ENCODE measurements around the gene PDIK1L.

PDIK1L gene

DNA sequence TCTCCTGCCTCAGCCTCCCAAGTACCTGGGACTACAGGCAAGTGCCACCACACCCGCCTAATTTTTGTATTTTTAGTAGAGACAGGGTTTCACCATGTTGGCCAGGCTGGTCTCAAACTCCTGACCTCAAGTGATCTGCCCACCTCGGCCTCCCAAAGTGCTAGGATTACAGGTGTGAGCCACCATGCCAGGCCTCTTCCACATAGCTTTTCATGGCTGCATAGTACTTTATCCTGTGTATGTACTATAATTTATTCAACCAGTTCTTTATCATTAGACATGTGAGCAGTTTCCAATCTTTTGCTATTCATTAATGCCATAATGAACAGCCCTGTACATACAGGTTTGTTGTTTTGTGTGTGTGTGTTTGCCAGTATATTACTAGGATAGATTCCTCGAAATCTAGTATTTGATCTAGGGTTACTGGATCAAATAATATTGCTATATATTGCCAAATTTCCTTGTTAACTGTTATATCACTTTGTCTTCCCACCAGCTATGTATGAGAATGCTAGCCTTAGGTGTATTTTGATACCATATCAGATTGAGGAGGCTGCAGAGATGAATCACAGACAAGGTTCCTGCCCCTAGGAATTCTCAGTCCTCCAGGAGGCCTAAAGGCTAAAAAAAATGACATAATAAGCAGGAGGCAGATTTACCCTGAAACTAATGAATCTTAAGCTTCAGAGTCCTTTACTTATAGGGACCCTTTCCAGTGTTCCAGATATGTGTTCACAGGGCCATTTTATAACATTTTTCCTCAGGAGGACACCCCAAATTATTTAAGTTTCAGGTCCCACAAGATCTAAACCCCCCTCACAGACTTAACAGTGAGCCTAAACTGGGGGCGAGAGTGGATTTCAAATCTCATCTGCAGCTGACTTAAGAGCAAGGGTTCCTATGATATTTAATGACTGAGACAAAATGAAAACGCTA, 2.1 kb upstream of the PDIK1L start:
- no peak overlapping the region for H3K27ac ChIP-seq (ENCODE audit: low read depth, low read length)
- no peak overlapping the region for H3K4me3 ChIP-seq (ENCODE audit: low read depth in 1 of 2, low read length in 2 of 2)

DNA sequence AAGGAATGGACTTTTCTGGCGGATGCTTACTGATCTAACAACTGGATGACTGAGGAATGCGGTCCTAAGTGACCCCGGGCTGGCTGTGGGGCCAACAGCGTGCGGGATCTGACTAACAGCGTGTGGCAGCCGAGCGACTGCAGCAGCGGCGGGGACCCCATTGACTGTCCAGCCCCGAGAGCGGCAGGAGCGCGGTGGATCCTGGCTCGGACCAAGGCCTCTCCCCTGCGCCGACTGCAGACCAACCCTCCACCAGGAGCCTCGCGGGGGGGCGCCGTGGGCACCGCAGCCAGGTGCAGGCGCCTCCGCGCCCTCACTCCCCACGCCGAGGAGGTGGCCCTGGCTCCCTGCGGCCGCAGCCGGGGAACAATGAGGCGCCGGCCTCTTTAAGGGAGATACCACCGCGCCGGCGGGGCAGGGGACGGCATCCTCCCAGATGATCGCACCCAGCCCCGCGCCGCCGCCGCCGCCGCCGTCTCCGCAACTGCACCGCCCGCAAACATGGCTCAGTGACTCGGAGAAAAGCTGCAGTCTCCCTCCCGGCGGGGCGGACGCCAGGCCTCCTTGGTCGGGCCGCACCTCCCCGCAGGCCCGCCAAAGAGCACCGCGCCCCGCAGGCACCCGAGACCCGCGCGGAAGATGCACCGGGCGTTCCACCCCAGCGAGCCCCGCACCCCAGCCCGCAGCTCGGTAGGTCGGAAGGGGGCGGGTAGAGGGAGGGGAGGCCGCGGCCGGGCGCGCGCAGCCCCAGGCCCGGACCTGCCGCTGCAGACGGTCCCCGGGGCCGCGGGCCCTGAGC, 694 bp upstream of the PDIK1L start:
- Histone ChIP-seq H3K4me1 (ENCODE audit: insufficient read depth, low read length) (peaks cover 19% of the 10 kb centered on the region), H3K9me3 (ENCODE audit: low read length) (no peaks in the 10 kb centered on the region), H3K36me3 (ENCODE audit: insufficient read depth, low read length) (peaks cover 11% of the 10 kb centered on the region), H3K9ac (ENCODE audit: low read length) (peak overlapping the region; percentile 71), H3K27ac (ENCODE audit: low read depth, low read length) (peak overlapping the region; percentile 95), H3K4me3 (ENCODE audit: low read depth in 1 of 2, low read length in 2 of 2) (peak overlapping the region; percentile 53 to 74), H3K27me3 (ENCODE audit: control insufficient read depth in 1 of 2, insufficient read depth in 2 of 2, low read length in 2 of 2) (no peaks in the 10 kb centered on the region)

More for the DNA sequence above, 2.1 kb upstream of the PDIK1L start:
- Histone ChIP-seq H3K9me3 (ENCODE audit: low read length) (no peaks in the 10 kb centered on the region), H3K27me3 (ENCODE audit: control insufficient read depth in 1 of 2, insufficient read depth in 2 of 2, low read length in 2 of 2) (no peaks in the 10 kb centered on the region), H3K36me3 (ENCODE audit: insufficient read depth, low read length) (peaks cover 5% of the 10 kb centered on the region), H3K4me1 (ENCODE audit: insufficient read depth, low read length) (peaks cover 19% of the 10 kb centered on the region), H3K9ac (ENCODE audit: low read length) (peak overlapping the region; percentile 71)

DNA sequence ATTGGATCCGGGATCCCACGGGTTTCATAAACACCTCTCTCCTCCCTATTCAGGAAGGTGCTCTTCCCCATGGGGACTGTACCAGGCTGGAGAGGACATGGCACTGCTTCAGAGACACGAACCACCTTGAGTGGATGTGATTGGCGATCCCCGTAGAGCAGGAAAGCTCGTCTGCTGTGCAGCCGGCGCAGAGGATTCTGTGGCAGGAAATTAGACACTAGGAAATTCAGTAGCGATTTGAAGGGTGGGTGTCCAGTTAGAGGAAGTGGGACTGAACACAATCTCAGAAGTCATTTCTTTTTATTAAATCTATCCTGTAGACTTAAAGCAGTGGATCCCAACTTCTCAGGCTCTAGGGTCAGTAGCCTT, 767 bp downstream of the PDIK1L start:
- Histone ChIP-seq H3K4me3 (ENCODE audit: low read depth in 1 of 2, low read length in 2 of 2) (peak overlapping the region; percentile 53 to 74), H3K9me3 (ENCODE audit: low read length) (no peaks in the 10 kb centered on the region), H3K4me1 (ENCODE audit: insufficient read depth, low read length) (peaks cover 19% of the 10 kb centered on the region), H3K27ac (ENCODE audit: low read depth, low read length) (peak overlapping the region; percentile 64), H3K27me3 (ENCODE audit: control insufficient read depth in 1 of 2, insufficient read depth in 2 of 2, low read length in 2 of 2) (no peaks in the 10 kb centered on the region), H3K36me3 (ENCODE audit: insufficient read depth, low read length) (peaks cover 15% of the 10 kb centered on the region), H3K9ac (ENCODE audit: low read length) (peak overlapping the region; percentile 72)

DNA sequence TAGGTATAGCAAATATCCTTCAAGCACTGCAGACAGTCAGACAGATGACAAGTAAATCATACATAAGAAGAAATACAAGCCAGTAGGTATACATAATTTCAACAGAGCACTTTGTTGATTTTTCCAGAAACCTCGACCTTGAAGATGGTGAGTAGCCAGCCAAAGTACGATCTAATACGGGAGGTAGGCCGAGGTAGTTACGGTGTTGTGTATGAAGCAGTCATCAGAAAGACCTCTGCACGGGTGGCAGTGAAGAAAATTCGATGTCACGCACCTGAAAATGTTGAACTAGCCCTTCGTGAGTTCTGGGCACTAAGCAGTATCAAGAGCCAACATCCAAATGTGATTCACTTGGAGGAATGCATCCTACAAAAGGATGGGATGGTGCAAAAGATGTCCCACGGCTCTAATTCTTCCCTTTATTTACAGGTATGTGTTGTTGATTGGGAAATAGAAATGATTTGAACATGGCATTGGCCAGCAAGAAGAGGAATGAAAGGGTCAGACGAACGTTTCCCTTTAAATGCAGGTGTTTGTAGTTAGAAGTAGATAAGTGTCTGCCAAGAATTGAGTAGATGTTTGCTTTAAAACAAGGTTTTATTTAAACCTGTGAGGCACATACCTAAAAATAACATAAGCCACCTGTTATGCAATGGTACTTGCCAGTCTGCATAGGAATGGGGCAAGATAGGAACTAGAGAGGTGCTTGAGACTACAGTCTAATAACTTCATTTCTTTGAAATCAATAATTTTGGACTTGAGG, 2.7 kb downstream of the PDIK1L start:
- Histone ChIP-seq H3K27ac (ENCODE audit: low read depth, low read length) (no peak overlapping the region), H3K9ac (ENCODE audit: low read length) (no peak overlapping the region), H3K4me3 (ENCODE audit: low read depth in 1 of 2, low read length in 2 of 2) (no peak overlapping the region), H3K9me3 (ENCODE audit: low read length) (no peaks in the 10 kb centered on the region), H3K4me1 (ENCODE audit: insufficient read depth, low read length) (peaks cover 19% of the 10 kb centered on the region), H3K36me3 (ENCODE audit: insufficient read depth, low read length) (peaks cover 26% of the 10 kb centered on the region), H3K27me3 (ENCODE audit: control insufficient read depth in 1 of 2, insufficient read depth in 2 of 2, low read length in 2 of 2) (no peaks in the 10 kb centered on the region)

DNA sequence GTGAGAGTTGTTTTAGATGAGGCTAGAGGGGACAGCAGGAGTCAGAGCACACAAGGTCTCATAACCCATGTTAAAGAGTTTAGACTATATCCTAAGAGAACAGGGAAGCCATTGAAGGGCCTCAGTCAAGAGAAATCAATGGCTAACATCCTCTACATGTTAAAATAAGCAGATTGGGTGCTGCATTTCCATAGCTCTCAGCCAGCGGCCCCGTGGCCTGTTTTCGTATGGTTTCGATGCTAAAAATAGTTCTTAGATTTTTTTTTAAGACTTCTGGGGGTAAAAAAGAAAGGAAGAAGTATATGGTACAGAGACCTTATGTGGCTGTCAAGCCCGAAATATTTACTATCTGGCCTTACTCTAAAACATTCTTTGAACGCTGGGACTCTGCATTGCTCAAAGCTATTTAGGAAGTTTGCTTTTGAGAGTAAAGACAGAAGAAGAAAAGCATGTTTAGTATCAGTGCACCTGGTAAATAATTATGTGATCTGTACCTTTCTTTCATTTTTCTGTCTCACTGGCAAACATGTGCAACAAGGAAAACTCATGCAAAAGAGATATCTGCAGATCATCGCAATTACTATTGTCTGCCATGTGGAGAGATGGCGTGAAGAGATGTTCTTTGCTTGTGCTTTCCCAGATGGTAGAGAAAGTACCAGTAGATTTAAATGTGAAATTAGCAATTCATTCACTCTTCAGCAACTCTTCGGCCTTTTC, 8.4 kb downstream of the PDIK1L start:
- no peaks in the 10 kb centered on the region for H3K9me3 ChIP-seq (ENCODE audit: low read length)
- no peak overlapping the region for H3K4me3 ChIP-seq (ENCODE audit: low read depth in 1 of 2, low read length in 2 of 2)

DNA sequence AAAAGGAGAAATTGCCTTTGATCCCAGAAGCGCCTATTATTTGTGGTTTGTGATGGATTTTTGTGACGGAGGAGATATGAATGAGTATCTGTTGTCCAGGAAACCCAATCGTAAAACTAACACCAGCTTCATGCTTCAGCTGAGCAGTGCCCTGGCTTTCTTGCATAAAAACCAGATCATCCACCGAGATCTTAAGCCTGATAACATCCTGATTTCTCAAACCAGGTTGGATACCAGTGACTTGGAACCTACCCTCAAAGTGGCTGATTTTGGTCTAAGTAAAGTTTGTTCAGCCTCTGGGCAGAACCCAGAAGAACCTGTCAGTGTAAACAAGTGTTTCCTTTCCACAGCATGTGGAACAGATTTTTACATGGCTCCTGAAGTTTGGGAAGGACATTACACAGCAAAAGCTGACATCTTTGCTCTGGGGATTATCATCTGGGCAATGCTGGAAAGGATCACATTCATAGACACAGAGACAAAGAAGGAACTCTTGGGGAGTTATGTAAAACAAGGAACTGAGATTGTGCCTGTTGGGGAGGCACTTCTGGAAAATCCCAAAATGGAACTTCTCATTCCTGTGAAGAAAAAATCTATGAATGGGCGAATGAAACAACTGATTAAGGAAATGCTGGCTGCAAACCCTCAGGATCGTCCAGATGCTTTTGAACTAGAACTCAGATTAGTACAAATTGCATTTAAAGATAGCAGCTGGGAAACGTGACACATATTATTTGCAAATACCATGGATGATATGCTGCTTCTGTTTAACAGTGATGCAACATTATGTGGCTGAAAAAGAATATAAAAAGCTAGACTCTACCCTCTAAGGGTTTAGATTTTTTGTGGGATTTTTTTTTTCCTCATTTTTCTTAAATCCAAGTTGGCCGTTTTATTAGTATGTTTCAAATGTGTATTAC, 10.5 kb downstream of the PDIK1L start:
- peak overlapping the region; percentile 74 for H3K27ac ChIP-seq (ENCODE audit: low read depth, low read length)
- peaks cover 26% of the 10 kb centered on the region for H3K4me1 ChIP-seq (ENCODE audit: insufficient read depth, low read length)
- peaks cover 15% of the 10 kb centered on the region for H3K36me3 ChIP-seq (ENCODE audit: insufficient read depth, low read length)
- no peak overlapping the region for H3K9ac ChIP-seq (ENCODE audit: low read length)
- no peaks in the 10 kb centered on the region for H3K27me3 ChIP-seq (ENCODE audit: control insufficient read depth in 1 of 2, insufficient read depth in 2 of 2, low read length in 2 of 2)
- H3K9me3 ChIP-seq (ENCODE audit: low read length): no peaks in the 10 kb centered on the region
- H3K4me3 ChIP-seq (ENCODE audit: low read depth in 1 of 2, low read length in 2 of 2): no peak overlapping the region

More for the DNA sequence above, 8.4 kb downstream of the PDIK1L start:
- no peaks in the 10 kb centered on the region for H3K27me3 ChIP-seq (ENCODE audit: control insufficient read depth in 1 of 2, insufficient read depth in 2 of 2, low read length in 2 of 2)
- H3K4me1 ChIP-seq (ENCODE audit: insufficient read depth, low read length): peaks cover 26% of the 10 kb centered on the region
- H3K27ac ChIP-seq (ENCODE audit: low read depth, low read length): no peak overlapping the region
- H3K9ac ChIP-seq (ENCODE audit: low read length): no peak overlapping the region
- H3K36me3 ChIP-seq (ENCODE audit: insufficient read depth, low read length): peaks cover 16% of the 10 kb centered on the region

DNA sequence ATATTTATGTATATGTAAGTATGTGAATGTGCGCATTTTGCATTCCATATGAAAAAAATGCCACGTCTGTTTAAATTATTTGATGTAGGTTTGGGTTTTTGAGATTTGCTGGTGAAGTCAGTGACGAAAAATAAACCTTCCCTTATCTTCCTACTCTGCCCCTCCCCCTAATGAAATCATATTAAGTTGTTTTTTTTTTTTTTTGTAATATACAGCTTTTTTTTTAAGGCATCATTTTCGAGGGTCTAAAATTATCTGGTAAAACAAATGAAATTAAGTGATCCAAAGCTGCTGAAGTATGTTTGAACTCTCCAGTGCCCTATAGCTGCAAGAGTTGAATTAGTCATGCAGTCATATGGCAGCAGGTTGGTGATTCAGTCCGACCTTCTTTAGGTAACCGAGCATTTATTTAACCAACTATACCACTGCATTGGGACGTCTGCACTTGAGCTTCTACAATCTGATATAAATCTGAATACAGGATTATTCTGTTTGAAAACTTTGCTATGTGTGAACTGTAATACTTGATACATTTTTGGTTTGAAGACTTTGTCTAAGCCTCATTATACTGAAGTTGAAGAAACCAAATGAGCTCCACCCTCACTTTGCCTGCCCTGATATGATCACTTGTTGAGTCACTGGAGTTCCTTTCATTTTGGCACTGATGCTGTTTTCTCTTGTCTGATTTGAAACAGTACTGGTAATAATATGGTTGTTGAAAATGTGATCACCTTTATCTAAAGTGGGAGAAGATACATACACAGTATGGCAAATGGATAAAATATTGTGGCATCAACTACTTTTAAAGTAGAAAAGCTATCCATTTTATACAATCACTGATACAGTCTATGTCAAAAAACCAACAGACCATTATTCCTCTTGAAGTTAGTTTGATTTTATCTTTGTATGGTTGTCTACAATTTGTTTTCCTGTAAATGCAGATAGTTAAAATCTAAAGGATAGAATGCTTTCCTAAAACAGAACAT, 11.7 kb downstream of the PDIK1L start:
- no peak overlapping the region for H3K4me3 ChIP-seq (ENCODE audit: low read depth in 1 of 2, low read length in 2 of 2)
- H3K4me1 ChIP-seq (ENCODE audit: insufficient read depth, low read length): peaks cover 35% of the 10 kb centered on the region
- H3K36me3 ChIP-seq (ENCODE audit: insufficient read depth, low read length): peaks cover 8% of the 10 kb centered on the region
- no peaks in the 10 kb centered on the region for H3K9me3 ChIP-seq (ENCODE audit: low read length)
- no peaks in the 10 kb centered on the region for H3K27me3 ChIP-seq (ENCODE audit: control insufficient read depth in 1 of 2, insufficient read depth in 2 of 2, low read length in 2 of 2)
- no peak overlapping the region for H3K9ac ChIP-seq (ENCODE audit: low read length)
- no peak overlapping the region for H3K27ac ChIP-seq (ENCODE audit: low read depth, low read length)

DNA sequence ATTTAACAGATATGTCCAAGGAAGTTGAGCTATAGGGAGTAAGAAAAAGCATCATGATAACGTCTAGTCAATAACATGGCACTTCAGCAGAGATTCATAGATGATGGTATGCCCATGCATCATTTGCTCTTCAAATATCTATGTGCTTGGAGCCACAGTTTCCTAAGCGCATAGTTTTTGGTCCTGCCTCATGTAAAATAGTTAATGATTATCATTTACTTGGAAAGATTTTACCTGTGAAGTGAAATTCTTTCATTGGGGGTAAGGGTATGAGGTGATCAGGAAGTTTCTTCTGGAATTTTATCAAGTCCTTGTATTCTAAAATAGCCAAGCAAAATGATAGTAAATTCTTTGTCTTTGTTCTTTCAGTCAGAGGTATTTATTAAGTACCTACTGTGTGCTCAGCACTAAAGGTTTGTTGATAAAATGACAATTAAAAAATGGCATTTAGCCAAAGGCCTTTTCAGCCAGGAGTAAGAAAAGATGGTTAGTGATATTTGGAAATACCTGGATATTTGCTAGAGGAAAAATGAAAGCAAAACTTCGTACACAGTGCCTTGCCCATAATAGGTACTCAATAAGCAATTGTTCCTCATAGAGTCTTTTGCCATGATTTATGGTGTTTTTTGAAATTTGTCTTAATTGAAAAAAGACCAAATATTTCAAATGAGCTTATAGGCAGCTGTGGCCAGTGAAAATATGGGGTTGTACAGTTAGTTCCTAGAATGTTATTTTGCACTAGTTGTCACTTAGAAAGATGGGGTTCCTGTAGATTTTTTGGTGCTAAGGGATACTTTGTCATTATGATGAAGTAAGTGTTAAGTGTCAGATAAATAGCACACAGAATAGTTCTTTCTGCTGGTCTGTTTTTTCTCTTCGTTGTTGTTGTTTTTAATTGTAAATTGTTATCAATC, 13.1 kb downstream of the PDIK1L start:
- H3K9me3 ChIP-seq (ENCODE audit: low read length): no peaks in the 10 kb centered on the region
- H3K36me3 ChIP-seq (ENCODE audit: insufficient read depth, low read length): no peaks in the 10 kb centered on the region
- H3K9ac ChIP-seq (ENCODE audit: low read length): no peak overlapping the region
- no peak overlapping the region for H3K27ac ChIP-seq (ENCODE audit: low read depth, low read length)
- peaks cover 36% of the 10 kb centered on the region for H3K4me1 ChIP-seq (ENCODE audit: insufficient read depth, low read length)
- H3K27me3 ChIP-seq (ENCODE audit: control insufficient read depth in 1 of 2, insufficient read depth in 2 of 2, low read length in 2 of 2): no peaks in the 10 kb centered on the region
- no peak overlapping the region for H3K4me3 ChIP-seq (ENCODE audit: low read depth in 1 of 2, low read length in 2 of 2)

DNA sequence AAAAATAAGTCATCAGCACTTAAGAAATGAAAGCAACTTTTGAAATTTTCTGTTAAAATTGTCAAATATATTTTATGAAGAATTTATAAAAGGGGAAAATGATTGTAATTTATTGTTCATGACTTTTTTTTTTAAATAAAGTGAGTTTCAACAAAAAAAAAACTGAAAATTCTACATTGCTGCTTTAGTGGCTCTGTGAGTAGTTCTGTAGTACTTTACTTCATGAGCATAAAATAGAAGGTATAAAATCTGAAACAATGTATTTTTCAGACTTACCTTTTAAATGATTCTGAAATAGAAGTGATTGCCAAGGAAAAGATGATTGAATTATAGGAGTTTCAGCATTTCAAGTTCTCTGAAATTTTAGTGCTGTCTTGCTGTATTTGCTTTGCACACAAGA, 13.8 kb downstream of the PDIK1L start:
- no peaks in the 10 kb centered on the region for H3K27me3 ChIP-seq (ENCODE audit: control insufficient read depth in 1 of 2, insufficient read depth in 2 of 2, low read length in 2 of 2)
- no peaks in the 10 kb centered on the region for H3K9me3 ChIP-seq (ENCODE audit: low read length)
- no peaks in the 10 kb centered on the region for H3K36me3 ChIP-seq (ENCODE audit: insufficient read depth, low read length)
- H3K4me3 ChIP-seq (ENCODE audit: low read depth in 1 of 2, low read length in 2 of 2): no peak overlapping the region
- H3K27ac ChIP-seq (ENCODE audit: low read depth, low read length): no peak overlapping the region
- H3K9ac ChIP-seq (ENCODE audit: low read length): no peak overlapping the region
- peaks cover 36% of the 10 kb centered on the region for H3K4me1 ChIP-seq (ENCODE audit: insufficient read depth, low read length)
